ENCODE data around the gene NRP2.

DNA sequence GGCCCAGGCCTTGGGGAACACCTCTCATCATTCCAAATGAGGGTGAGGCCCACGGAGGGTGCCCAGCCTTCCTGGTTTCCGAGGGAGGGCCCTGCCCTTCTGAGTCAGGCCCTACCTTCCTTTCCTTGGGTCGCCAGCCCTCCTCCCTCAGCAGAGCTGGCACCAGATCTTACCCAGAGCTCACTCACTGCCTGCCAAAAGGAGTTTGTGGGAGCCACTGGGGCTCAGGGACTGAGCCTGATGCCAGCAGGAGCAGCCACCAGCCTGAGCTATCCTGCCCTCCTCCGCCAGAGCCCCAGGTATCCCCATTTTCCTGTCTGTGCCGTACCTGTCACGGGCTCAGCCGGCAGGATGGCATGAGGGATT is 64.1 kb downstream of the NRP2 start:
- TF ChIP-seq, protein P1, sequence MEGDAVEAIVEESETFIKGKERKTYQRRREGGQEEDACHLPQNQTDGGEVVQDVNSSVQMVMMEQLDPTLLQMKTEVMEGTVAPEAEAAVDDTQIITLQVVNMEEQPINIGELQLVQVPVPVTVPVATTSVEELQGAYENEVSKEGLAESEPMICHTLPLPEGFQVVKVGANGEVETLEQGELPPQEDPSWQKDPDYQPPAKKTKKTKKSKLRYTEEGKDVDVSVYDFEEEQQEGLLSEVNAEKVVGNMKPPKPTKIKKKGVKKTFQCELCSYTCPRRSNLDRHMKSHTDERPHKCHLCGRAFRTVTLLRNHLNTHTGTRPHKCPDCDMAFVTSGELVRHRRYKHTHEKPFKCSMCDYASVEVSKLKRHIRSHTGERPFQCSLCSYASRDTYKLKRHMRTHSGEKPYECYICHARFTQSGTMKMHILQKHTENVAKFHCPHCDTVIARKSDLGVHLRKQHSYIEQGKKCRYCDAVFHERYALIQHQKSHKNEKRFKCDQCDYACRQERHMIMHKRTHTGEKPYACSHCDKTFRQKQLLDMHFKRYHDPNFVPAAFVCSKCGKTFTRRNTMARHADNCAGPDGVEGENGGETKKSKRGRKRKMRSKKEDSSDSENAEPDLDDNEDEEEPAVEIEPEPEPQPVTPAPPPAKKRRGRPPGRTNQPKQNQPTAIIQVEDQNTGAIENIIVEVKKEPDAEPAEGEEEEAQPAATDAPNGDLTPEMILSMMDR (IDR thresholded peaks at IDR 0.05) = no peak
- no peak for TF ChIP-seq POLR2A (IDR thresholded peaks at IDR 0.05)
